ENCODE measurements around the gene VAPA. TPM values are rescaled to one million over a fixed set of nuclear protein-coding genes. Genes with fewer than 3 reads are reported as not detected.

VAPA gene
- polyA plus RNA-seq, 1 donor (not counting 4 experiments of a cell fraction or from before 2014, with no cell fraction given): 350 TPM

- no peak for DNase-seq (ENCODE audit: low read depth, low spot score)
- H3K27ac ChIP-seq (ENCODE audit: control insufficient read depth, insufficient read depth, low read length): no peak overlapping the region
- FAIRE-seq: no peak
- peaks cover 5% of the 10 kb centered on the region for H4K20me1 ChIP-seq (ENCODE audit: control insufficient read depth, extremely low read depth, insufficient read depth, low read length)
- peaks cover 37% of the 10 kb centered on the region for H3K79me2 ChIP-seq (ENCODE audit: control insufficient read depth, insufficient read depth, low read length)
- H3K36me3 ChIP-seq (ENCODE audit: control insufficient read depth in 2 of 2, extremely low read depth in 1 of 2, insufficient read depth in 2 of 2, low read length in 2 of 2): peaks cover 7 to 18% of the 10 kb centered on the region in 2 experiments
- no peak overlapping the region for H3K9ac ChIP-seq (ENCODE audit: control insufficient read depth, extremely low read depth, insufficient read depth, low read length)
- H3K4me2 ChIP-seq (ENCODE audit: control insufficient read depth, extremely low read depth, insufficient read depth, low read depth, low read length): no peak overlapping the region
- no peaks in the 10 kb centered on the region for H3K9me3 ChIP-seq (ENCODE audit: control insufficient read depth, low read depth, low read length)
- H3K4me1 ChIP-seq (ENCODE audit: control insufficient read depth, extremely low read depth, insufficient read depth, low read length): peaks cover 8% of the 10 kb centered on the region
- TF ChIP-seq CTCF (optimal IDR thresholded peaks at IDR 0.05 in 1 of 3, IDR thresholded peaks at IDR 0.05 in 1 of 3, conservative IDR thresholded peaks at IDR 0.05 in 1 of 3; ENCODE audit: extremely low read depth in 1 of 3, insufficient read depth in 2 of 3, low read length in 3 of 3): no peak
- TF ChIP-seq EZH2 (IDR thresholded peaks at IDR 0.05; ENCODE audit: low read length): no peak
- no peaks in the 10 kb centered on the region for H3K27me3 ChIP-seq (ENCODE audit: control insufficient read depth, extremely low read depth, insufficient read depth, low read length)
- H3K9me1 ChIP-seq (ENCODE audit: control insufficient read depth, extremely low read depth, insufficient read depth, low read length): peaks cover 2% of the 10 kb centered on the region
- H3K4me3 ChIP-seq (ENCODE audit: control insufficient read depth in 2 of 3, extremely low read depth in 1 of 3, insufficient read depth in 2 of 3, low read depth in 1 of 3, low read length in 3 of 3): no peak overlapping the region
- dilution Hi-C loops (cut with MboI; ENCODE audit: extremely low pct_ligation_motif_present, low sequenced_read_pairs): no loop called here
- no peak overlapping the region for H2AFZ ChIP-seq (ENCODE audit: control insufficient read depth, low read length)
Measured at GRCh38 chr18:9946831-9947230, 33.0 kb downstream of the VAPA start.

GRCh38 chr18:9947248-9947647 lies 33.4 kb downstream of the VAPA start:
- H2AFZ ChIP-seq (ENCODE audit: control insufficient read depth, low read length): no peak overlapping the region
- H3K27ac ChIP-seq (ENCODE audit: control insufficient read depth, insufficient read depth, low read length): no peak overlapping the region
- H3K27me3 ChIP-seq (ENCODE audit: control insufficient read depth, extremely low read depth, insufficient read depth, low read length): no peaks in the 10 kb centered on the region
- H3K4me1 ChIP-seq (ENCODE audit: control insufficient read depth, extremely low read depth, insufficient read depth, low read length): peaks cover 12% of the 10 kb centered on the region
- FAIRE-seq (no peak), DNase-seq (ENCODE audit: low read depth, low spot score) (no peak)
- peaks cover 9 to 20% of the 10 kb centered on the region in 2 experiments for H3K36me3 ChIP-seq (ENCODE audit: control insufficient read depth in 2 of 2, extremely low read depth in 1 of 2, insufficient read depth in 2 of 2, low read length in 2 of 2)
- H3K4me3 ChIP-seq (ENCODE audit: control insufficient read depth in 2 of 3, extremely low read depth in 1 of 3, insufficient read depth in 2 of 3, low read depth in 1 of 3, low read length in 3 of 3): no peak overlapping the region
- dilution Hi-C loops (cut with MboI; ENCODE audit: extremely low pct_ligation_motif_present, low sequenced_read_pairs): no loop called here
- H3K9me3 ChIP-seq (ENCODE audit: control insufficient read depth, low read depth, low read length): no peaks in the 10 kb centered on the region
- peaks cover 2% of the 10 kb centered on the region for H3K9me1 ChIP-seq (ENCODE audit: control insufficient read depth, extremely low read depth, insufficient read depth, low read length)
- TF ChIP-seq EZH2 (IDR thresholded peaks at IDR 0.05; ENCODE audit: low read length): no peak
- TF ChIP-seq CTCF (optimal IDR thresholded peaks at IDR 0.05 in 1 of 3, IDR thresholded peaks at IDR 0.05 in 1 of 3, conservative IDR thresholded peaks at IDR 0.05 in 1 of 3; ENCODE audit: extremely low read depth in 1 of 3, insufficient read depth in 2 of 3, low read length in 3 of 3): no peak
- H3K4me2 ChIP-seq (ENCODE audit: control insufficient read depth, extremely low read depth, insufficient read depth, low read depth, low read length): no peak overlapping the region
- peaks cover 6% of the 10 kb centered on the region for H4K20me1 ChIP-seq (ENCODE audit: control insufficient read depth, extremely low read depth, insufficient read depth, low read length)
- H3K9ac ChIP-seq (ENCODE audit: control insufficient read depth, extremely low read depth, insufficient read depth, low read length): no peak overlapping the region
- H3K79me2 ChIP-seq (ENCODE audit: control insufficient read depth, insufficient read depth, low read length): peaks cover 40% of the 10 kb centered on the region
